Liver (tissue), 9 donors: Measurements from ENCODE around the gene NDUFA7. TPM values are rescaled to one million over a fixed set of nuclear protein-coding genes. Genes with fewer than 3 reads are reported as not detected.

Source experiments
- DNase-seq: peaks from one replicate; pipeline ENCODE4 v3.0.0-alpha.2; 2017; ENCODE audit warnings: low spot score
- H3K27ac ChIP-seq, 2 donors: one replicate each; pipeline ENCODE4 v1.7.0; 2013; ENCODE audit warnings: inconsistent platforms in 2 of 2, low read length in 2 of 2, control low read depth in 1 of 2, low read depth in 1 of 2, mild to moderate bottlenecking in 1 of 2
- H3K27me3 ChIP-seq, 4 donors: one replicate each; pipeline versions ENCODE4 v1.6.1 to v1.7.0; 2013; ENCODE audit warnings: low read length in 3 of 4, inconsistent platforms in 1 of 4, mild to moderate bottlenecking in 1 of 4, moderate library complexity in 1 of 4; ENCODE audit not compliant: control insufficient read depth in 4 of 4, insufficient read depth in 4 of 4
- H3K36me3 ChIP-seq, 4 donors: one replicate each; pipeline versions ENCODE4 v1.6.1 to v1.7.0; 2013; ENCODE audit warnings: low read length in 3 of 4, mild to moderate bottlenecking in 3 of 4, low read depth in 1 of 4, moderate library complexity in 1 of 4; ENCODE audit not compliant: control insufficient read depth in 4 of 4, insufficient read depth in 3 of 4
- H3K4me1 ChIP-seq, 4 donors: one replicate each; pipeline versions ENCODE4 v1.6.1 to v1.7.0; 2013; ENCODE audit warnings: low read length in 3 of 4, mild to moderate bottlenecking in 3 of 4, moderate library complexity in 1 of 4; ENCODE audit not compliant: control insufficient read depth in 4 of 4, insufficient read depth in 4 of 4
- H3K4me3 ChIP-seq, 3 donors: one replicate each; pipeline versions ENCODE4 v1.6.1 to v1.7.0; 2013; ENCODE audit warnings: low read length in 3 of 3, control low read depth in 1 of 3, low read depth in 1 of 3, mild to moderate bottlenecking in 1 of 3
- H3K9ac ChIP-seq, 2 donors: one replicate each; pipeline ENCODE4 v1.7.0; 2013; ENCODE audit warnings: low read length in 2 of 2, mild to moderate bottlenecking in 2 of 2, moderate library complexity in 2 of 2, control low read depth in 1 of 2, low read depth in 1 of 2
- H3K9me3 ChIP-seq, 4 donors: one replicate each; pipeline versions ENCODE4 v1.6.1 to v1.7.0; 2013; ENCODE audit warnings: low read length in 3 of 4; ENCODE audit not compliant: control insufficient read depth in 4 of 4
- EGR1 ChIP-seq, 2 donors: IDR thresholded peaks; 2 replicates each; pipeline ENCODE4 v1.6.1; 2016 to 2018; ENCODE audit warnings: antibody characterized with exemption in 2 of 2, low read depth in 2 of 2
- FOXA1 ChIP-seq: IDR thresholded peaks from 2 replicates; pipeline ENCODE4 v1.6.1; 2016; ENCODE audit warnings: antibody characterized with exemption
- FOXA2 ChIP-seq: IDR thresholded peaks from 2 replicates; pipeline ENCODE4 v1.6.1; 2016; ENCODE audit warnings: antibody characterized with exemption
- GABPA ChIP-seq, 2 donors: IDR thresholded peaks in 1 of 2; conservative IDR thresholded peaks in 1 of 2; 2 replicates each; pipeline ENCODE4 v1.6.1; 2016; ENCODE audit warnings: antibody characterized with exemption in 2 of 2, mild to moderate bottlenecking in 1 of 2, moderate library complexity in 1 of 2
- HNF4A ChIP-seq, 2 donors: conservative IDR thresholded peaks; 2 replicates each; pipeline ENCODE4 v1.6.1; 2016; ENCODE audit warnings: antibody characterized with exemption in 2 of 2, mild to moderate bottlenecking in 2 of 2
- HNF4G ChIP-seq: IDR thresholded peaks from 2 replicates; pipeline ENCODE4 v1.6.1; 2016; ENCODE audit warnings: antibody characterized with exemption
- NR2F2 ChIP-seq: IDR thresholded peaks from 2 replicates; pipeline ENCODE4 v1.6.1; 2016; ENCODE audit warnings: antibody characterized with exemption
- RAD21 ChIP-seq, 2 donors: IDR thresholded peaks; 2 replicates each; pipeline ENCODE4 v1.6.1; 2016; ENCODE audit warnings: antibody characterized with exemption in 2 of 2, mild to moderate bottlenecking in 2 of 2
- RXRA ChIP-seq, 2 donors: IDR thresholded peaks; 2 replicates each; pipeline ENCODE4 v1.6.1; 2017 to 2018; ENCODE audit warnings: antibody characterized with exemption in 2 of 2, mild to moderate bottlenecking in 1 of 2
- SP1 ChIP-seq: IDR thresholded peaks from 2 replicates; pipeline ENCODE4 v1.6.1; 2018; ENCODE audit warnings: antibody characterized with exemption, mild to moderate bottlenecking
- TAF1 ChIP-seq: conservative IDR thresholded peaks from 2 replicates; pipeline ENCODE4 v1.6.1; 2016; ENCODE audit warnings: antibody characterized with exemption, mild to moderate bottlenecking
- YY1 ChIP-seq: IDR thresholded peaks from 2 replicates; pipeline ENCODE4 v1.6.1; 2016; ENCODE audit warnings: antibody characterized with exemption, mild to moderate bottlenecking
- WGBS: extraction: QIAGEN DNeasy Blood & Tissue Kit; methylation state at CpG from one replicate; pipeline ENCODE4 v1.1.7; 2013; 5-methylcytosine and 5-hydroxymethylcytosine counted together
- polyA plus RNA-seq, 2 donors: library from polyadenylated mRNA; stranded (reverse) in 1 of 2; unstranded in 1 of 2; fragments of 200-250 nt in 1 of 2; fragments of >200 nt in 1 of 2; fragmentation: Nextera tagmentation in 1 of 2; extraction: Ambion mirVana in 1 of 2; gene quantifications; one replicate each; pipeline versions ENCODE4 v1.2.1 to v1.2.3, GENCODE V29; 2013 to 2015
- total RNA-seq, 2 donors: library from RNA; depleted of rRNA; stranded (reverse); fragments of >200 nt; gene quantifications; one replicate each; pipeline ENCODE4 v1.2.3, GENCODE V29; 2014
- TF ChIP-seq, protein P1 (sequence below): IDR thresholded peaks from 2 replicates; pipeline ENCODE4 v1.6.1; 2016; ENCODE audit warnings: antibody characterized with exemption, mild to moderate bottlenecking
- TF ChIP-seq, protein P2 (sequence below): IDR thresholded peaks from 2 replicates; pipeline ENCODE4 v1.6.1; 2016; ENCODE audit warnings: antibody characterized with exemption
- donor health status: healthy.
- donor health status: healthy.
- donor health status: healthy.
- donor health status: healthy.
- donor health status: healthy.

The NDUFA7 gene
- total and polyA plus RNA-seq, 4 donors: 19.6 to 101 (median 55.7) TPM

DNA sequence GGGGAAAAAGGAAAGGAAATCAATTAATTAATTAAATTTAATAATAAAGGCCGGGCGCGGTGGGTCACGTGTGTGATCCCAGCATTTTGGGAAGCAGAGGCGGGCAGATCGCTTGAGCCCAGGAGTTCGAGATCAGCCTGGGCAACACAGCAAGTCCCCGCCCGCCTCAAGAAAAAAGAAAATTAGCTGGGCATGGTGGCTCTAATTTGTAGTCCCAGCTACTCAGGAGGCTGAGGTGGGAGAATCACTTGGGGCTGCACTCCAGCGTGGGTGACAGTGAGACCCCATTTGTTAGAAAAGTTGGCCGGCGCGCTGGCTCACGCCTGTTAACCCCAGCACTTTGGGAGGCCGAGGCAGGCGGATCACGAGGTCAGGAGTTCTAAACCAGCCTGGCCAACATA lies 12.3 kb downstream of the NDUFA7 start (continued):
- no peak for TF ChIP-seq NR2F2
- no peak for TF ChIP-seq TAF1
- TF ChIP-seq HNF4A (conservative IDR thresholded peaks at IDR 0.05): no peak
- TF ChIP-seq RAD21 (IDR thresholded peaks at IDR 0.05): no peak

DNA sequence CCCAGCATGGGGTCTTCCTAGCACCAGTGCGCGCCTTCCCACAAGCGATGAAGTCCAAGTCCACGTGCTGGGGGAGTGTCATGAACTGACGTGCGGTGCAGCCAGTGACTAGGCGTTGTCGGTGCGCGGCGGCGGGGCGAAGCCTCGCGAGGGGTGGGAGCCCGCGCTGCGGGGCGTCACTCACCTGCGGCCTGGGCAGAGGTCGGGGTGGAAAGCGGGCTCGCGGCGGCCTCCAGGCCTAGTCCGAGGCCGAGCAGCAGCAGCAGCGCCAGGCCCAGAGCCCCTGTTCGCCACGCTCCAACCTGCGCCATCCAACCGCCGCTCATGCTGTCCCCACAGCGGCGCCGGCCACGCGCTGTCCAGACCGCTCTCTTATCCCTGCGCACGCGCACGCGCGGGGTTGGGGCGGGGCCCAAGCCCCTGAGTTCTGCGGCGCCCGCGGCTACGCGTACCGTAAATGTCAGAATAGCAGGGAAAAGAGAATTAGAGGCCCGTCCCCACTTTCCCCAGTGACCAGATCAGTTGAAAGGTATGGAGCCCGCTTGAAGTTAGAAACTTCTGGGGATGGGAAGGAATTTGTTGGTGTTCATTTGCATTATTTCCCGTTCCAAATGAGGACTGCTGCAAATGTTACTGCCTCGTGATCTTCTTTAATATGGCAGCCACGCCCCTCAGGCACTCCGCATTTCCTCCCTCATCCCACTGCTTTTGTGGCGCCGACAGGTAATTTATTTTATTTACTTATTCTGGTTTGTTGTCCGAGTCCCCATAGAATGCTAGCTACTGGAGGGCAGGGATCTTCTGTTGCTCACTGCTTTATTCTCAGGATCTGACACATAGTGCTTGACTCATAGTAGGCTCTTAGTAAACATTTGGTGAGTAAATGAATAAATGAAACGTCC lies 13.0 kb downstream of the NDUFA7 start, which contains the start of gene CD320:
CD320 (minus strand) TSS at position 394 of the 902 bp plus-strand sequence; CDS start at position 326, 68 bp downstream.
- DNase-seq: peak; percentile 92
- no peaks in the 10 kb centered on the region for H3K27me3 ChIP-seq
- TF ChIP-seq YY1 (peak; percentile 65), FOXA1 (no peak), HNF4A (conservative IDR thresholded peaks at IDR 0.05) (no peak), EGR1 (IDR thresholded peaks at IDR 0.05; ENCODE audit: low read depth in 2 of 2) (no peak), HNF4G (no peak), SP1 (no peak), GABPA (IDR thresholded peaks at IDR 0.05 in 1 of 2, conservative IDR thresholded peaks at IDR 0.05 in 1 of 2) (peak in 1 of 2 donors; percentile 28), TAF1 (no peak)
- under 1% methylated on average over 63 of the region's 63 CpGs for WGBS
- H3K9ac ChIP-seq: peak within 1 kb of the TSS in 1 of 2 donors; percentile 3
- peaks cover 14 to 35% (median 27%) of the 10 kb centered on the region in 4 donors for H3K4me1 ChIP-seq
- H3K36me3 ChIP-seq: peaks cover 3 to 21% (median 9%) of the 10 kb centered on the region in 4 donors
- peak within 1 kb of the TSS; percentile 53 to 72 for H3K27ac ChIP-seq
- H3K4me3 ChIP-seq: peak within 1 kb of the TSS; percentile 39 to 65 (median 49)
- no peaks in the 10 kb centered on the region for H3K9me3 ChIP-seq

DNA sequence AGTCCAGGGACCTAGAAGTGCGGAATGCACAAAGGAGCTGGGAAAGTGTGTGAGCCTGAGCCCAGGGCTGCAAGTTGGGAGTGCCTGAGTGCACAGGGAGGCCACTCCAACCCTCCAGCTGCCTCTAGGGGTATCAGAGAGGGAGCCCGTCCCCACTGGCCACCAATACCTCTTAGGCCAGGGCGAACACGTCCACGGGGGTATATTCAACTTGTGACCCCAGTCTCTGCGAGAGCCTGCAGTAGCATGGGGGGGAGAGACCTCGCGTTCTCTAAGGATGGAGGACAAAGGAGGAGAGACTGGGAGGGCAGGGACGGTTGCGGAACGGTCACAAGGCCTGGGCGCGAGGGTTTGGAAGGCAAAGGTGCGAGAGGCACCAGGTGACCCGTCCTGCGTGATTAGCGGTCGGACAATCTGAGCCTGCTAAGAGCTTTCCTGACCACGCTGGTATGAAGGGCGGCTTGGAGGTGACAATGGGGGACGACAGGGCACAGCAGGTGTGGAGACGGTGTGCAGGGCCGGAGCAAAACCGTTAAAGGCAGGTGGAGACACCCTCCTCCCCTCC lies 13.7 kb downstream of the NDUFA7 start:
- Histone ChIP-seq H3K27ac (peak overlapping the region; percentile 53 to 72), H3K27me3 (no peaks in the 10 kb centered on the region), H3K4me1 (peaks cover 14 to 37% (median 27%) of the 10 kb centered on the region in 4 donors), H3K9me3 (no peaks in the 10 kb centered on the region), H3K9ac (peak overlapping the region in 1 of 2 donors; percentile 3), H3K36me3 (peaks cover 3 to 21% (median 9%) of the 10 kb centered on the region in 4 donors), H3K4me3 (peak overlapping the region; percentile 27 to 65 (median 39))
- no peak for DNase-seq
- TF ChIP-seq EGR1 (IDR thresholded peaks at IDR 0.05; ENCODE audit: low read depth in 2 of 2): no peak
- TF ChIP-seq, protein P1, sequence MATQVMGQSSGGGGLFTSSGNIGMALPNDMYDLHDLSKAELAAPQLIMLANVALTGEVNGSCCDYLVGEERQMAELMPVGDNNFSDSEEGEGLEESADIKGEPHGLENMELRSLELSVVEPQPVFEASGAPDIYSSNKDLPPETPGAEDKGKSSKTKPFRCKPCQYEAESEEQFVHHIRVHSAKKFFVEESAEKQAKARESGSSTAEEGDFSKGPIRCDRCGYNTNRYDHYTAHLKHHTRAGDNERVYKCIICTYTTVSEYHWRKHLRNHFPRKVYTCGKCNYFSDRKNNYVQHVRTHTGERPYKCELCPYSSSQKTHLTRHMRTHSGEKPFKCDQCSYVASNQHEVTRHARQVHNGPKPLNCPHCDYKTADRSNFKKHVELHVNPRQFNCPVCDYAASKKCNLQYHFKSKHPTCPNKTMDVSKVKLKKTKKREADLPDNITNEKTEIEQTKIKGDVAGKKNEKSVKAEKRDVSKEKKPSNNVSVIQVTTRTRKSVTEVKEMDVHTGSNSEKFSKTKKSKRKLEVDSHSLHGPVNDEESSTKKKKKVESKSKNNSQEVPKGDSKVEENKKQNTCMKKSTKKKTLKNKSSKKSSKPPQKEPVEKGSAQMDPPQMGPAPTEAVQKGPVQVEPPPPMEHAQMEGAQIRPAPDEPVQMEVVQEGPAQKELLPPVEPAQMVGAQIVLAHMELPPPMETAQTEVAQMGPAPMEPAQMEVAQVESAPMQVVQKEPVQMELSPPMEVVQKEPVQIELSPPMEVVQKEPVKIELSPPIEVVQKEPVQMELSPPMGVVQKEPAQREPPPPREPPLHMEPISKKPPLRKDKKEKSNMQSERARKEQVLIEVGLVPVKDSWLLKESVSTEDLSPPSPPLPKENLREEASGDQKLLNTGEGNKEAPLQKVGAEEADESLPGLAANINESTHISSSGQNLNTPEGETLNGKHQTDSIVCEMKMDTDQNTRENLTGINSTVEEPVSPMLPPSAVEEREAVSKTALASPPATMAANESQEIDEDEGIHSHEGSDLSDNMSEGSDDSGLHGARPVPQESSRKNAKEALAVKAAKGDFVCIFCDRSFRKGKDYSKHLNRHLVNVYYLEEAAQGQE: no peak
- TF ChIP-seq RXRA (IDR thresholded peaks at IDR 0.05): no peak
- no peak for TF ChIP-seq FOXA2
- no peak for TF ChIP-seq NR2F2
- TF ChIP-seq, protein P2, sequence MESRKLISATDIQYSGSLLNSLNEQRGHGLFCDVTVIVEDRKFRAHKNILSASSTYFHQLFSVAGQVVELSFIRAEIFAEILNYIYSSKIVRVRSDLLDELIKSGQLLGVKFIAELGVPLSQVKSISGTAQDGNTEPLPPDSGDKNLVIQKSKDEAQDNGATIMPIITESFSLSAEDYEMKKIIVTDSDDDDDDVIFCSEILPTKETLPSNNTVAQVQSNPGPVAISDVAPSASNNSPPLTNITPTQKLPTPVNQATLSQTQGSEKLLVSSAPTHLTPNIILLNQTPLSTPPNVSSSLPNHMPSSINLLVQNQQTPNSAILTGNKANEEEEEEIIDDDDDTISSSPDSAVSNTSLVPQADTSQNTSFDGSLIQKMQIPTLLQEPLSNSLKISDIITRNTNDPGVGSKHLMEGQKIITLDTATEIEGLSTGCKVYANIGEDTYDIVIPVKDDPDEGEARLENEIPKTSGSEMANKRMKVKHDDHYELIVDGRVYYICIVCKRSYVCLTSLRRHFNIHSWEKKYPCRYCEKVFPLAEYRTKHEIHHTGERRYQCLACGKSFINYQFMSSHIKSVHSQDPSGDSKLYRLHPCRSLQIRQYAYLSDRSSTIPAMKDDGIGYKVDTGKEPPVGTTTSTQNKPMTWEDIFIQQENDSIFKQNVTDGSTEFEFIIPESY: no peak
- no peak for TF ChIP-seq HNF4G
- 13% methylated on average over 24 of the region's 24 CpGs for WGBS
